ENCODE data around the gene SLC36A1.

GRCh38 chr5:151470439-151470838 is 23.0 kb downstream of the SLC36A1 start:
- TF ChIP-seq CTCF (IDR thresholded peaks at IDR 0.05; ENCODE audit: extremely low read depth in 1 of 2, insufficient read depth in 1 of 2, low read depth in 1 of 2, low read length in 2 of 2) (no peak), POLR2A (IDR thresholded peaks at IDR 0.05; ENCODE audit: low read depth, low read length) (no peak), POLR2AphosphoS5 (IDR thresholded peaks at IDR 0.05; ENCODE audit: insufficient read depth, low read depth, low read length) (no peak), MYC (IDR thresholded peaks at IDR 0.05; ENCODE audit: low read depth, low read length) (no peak), GATA2 (IDR thresholded peaks at IDR 0.05; ENCODE audit: insufficient read depth, insufficient read length, low read depth, low read length) (no peak), JUN (IDR thresholded peaks at IDR 0.05; ENCODE audit: borderline replicate concordance, insufficient read depth, insufficient read length, low read depth) (no peak), MAX (IDR thresholded peaks at IDR 0.05; ENCODE audit: insufficient read depth, insufficient read length) (no peak)

Data from endothelial cell of umbilical vein (primary cell).